Measurements from ENCODE around the gene SPARCL1.
"Not testable (repeated sequence)": the region's sequence is repeated elsewhere in the genome, so short reads cannot be mapped to it uniquely, and the experiment has no call there.

The SPARCL1 gene

DNA sequence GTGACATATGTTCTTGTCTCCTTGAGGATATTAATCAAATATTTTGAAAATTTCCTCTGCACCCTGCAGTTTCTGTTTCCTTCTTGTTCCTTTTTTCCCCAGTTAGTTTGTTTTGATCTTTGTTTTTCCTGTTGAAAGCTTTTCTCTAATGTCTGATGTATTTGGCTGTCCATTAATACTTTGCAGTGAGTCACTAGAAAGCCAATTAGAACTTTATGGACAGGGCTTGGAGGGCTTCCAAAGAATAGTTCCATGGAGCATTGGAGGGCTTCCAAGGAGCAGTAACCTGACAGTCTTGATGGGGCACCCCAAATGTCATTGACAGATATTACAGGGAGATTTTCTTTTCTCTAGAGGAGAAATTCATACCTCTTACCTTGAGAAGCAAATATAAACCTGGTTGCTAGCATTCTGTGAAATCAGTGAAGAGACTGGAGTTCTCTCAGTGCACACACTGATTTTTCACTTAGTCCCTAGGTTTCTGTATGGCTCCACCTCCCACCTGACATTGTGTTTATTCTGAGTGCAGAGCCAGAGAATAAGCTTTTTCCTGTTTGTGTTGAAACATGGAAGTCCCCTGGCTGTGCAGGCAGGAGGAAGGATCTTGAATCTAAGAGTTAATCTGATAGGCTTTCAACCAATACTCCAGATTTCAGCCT is 26.5 kb downstream of the SPARCL1 start:
- peak overlapping the region; percentile 85 for H2AFZ ChIP-seq (ENCODE audit: low read length, unreplicated experiment)
- H3K36me3 ChIP-seq (ENCODE audit: insufficient read depth, low read length), result no peaks in the 10 kb centered on the region
- H3K4me1 ChIP-seq (ENCODE audit: control insufficient read depth, insufficient read depth, low read length, unreplicated experiment), result peaks cover 38% of the 10 kb centered on the region
- no peak overlapping the region for H3K27ac ChIP-seq (ENCODE audit: low read depth, low read length)
- no peaks in the 10 kb centered on the region for H3K79me2 ChIP-seq (ENCODE audit: control insufficient read depth, insufficient read depth, low read length, unreplicated experiment)
- H3K27me3 ChIP-seq (ENCODE audit: insufficient read depth, low read length), result no peaks in the 10 kb centered on the region
- H3K4me3 ChIP-seq (ENCODE audit: low read depth, low read length), result no peak overlapping the region

DNA sequence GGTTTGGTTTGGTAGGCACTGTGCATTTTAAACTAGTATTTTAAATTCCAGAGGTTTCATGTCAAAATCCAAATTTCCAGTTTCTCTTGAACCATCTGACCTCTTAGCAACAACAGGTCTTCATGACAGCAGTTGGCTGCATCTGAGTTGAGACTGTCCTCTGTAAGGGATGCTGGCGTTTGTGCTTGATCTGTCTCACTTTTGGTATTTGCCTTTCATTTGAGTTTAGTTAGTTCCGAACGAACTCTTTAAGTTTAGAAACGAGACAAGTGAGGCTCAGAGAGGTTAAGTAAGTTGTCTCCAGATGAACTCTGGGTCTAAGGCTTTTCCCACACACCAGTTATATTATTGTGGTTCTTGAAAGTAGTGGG is 29.1 kb downstream of the SPARCL1 start:
- H3K4me3 ChIP-seq (ENCODE audit: low read depth, low read length), result no peak overlapping the region
- no peaks in the 10 kb centered on the region for H3K27me3 ChIP-seq (ENCODE audit: insufficient read depth, low read length)
- H2AFZ ChIP-seq (ENCODE audit: low read length, unreplicated experiment), result no peak overlapping the region
- H3K36me3 ChIP-seq (ENCODE audit: insufficient read depth, low read length), result no peaks in the 10 kb centered on the region
- H3K79me2 ChIP-seq (ENCODE audit: control insufficient read depth, insufficient read depth, low read length, unreplicated experiment), result no peaks in the 10 kb centered on the region
- peaks cover 24% of the 10 kb centered on the region for H3K4me1 ChIP-seq (ENCODE audit: control insufficient read depth, insufficient read depth, low read length, unreplicated experiment)
- no peak overlapping the region for H3K27ac ChIP-seq (ENCODE audit: low read depth, low read length)

DNA sequence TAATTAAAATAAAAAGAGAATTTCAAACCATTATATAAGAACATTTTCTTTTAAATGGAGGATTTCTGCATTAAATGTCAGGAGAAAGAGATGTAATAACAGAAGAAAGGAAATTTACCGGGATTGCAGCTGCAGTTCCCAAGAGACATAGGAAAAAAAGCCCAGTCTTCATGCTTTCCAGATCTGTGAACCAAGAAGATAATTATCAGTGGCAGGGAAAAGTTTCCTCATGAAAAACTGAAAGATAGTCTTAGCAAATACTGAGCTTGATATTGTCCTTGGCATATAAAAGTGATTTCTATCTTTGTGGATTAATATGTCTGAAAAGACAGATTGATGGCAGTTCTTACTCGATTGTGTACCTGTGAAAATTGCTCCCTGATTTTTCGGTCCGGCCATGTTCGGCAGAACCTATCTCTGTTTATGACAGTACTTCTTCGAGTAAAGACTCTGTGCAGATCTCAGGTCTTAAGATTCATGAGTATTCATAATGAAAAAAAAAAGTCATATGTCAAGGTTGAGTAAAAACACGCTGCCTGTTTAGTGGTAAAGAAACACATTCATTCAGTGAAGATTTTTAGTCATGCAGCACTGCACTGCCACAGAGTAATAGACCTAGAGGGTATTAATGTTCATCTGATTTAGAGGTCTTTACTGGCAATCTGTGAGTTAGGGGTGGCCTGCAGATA is 29.6 kb downstream of the SPARCL1 start:
- peaks cover 24% of the 10 kb centered on the region for H3K4me1 ChIP-seq (ENCODE audit: control insufficient read depth, insufficient read depth, low read length, unreplicated experiment)
- H3K36me3 ChIP-seq (ENCODE audit: insufficient read depth, low read length), result no peaks in the 10 kb centered on the region
- H3K79me2 ChIP-seq (ENCODE audit: control insufficient read depth, insufficient read depth, low read length, unreplicated experiment), result no peaks in the 10 kb centered on the region
- no peak overlapping the region for H3K4me3 ChIP-seq (ENCODE audit: low read depth, low read length)
- H3K27me3 ChIP-seq (ENCODE audit: insufficient read depth, low read length), result no peaks in the 10 kb centered on the region
- no peak overlapping the region for H2AFZ ChIP-seq (ENCODE audit: low read length, unreplicated experiment)
- no peak overlapping the region for H3K27ac ChIP-seq (ENCODE audit: low read depth, low read length)

DNA sequence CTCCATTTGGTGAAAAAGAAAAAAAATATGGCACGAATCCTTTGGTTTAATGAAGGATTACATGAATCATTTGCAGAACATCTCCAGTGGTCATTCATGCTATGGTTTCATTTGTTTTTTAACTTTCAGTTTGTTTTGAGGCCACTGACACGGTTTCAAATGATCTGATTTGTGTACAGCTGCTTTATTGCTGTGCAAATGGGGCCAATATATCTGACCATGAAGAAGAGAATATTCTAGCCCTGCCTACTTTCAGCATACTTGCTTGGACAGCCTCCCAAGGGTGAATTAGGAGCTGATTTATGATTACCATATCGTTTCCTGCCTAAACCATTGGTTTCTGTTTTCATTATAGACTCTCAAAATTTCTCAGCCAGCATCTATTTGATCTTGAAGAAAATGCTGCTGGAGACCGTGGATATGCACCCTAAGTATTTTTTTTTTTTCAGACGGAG is 30.7 kb downstream of the SPARCL1 start:
- no peaks in the 10 kb centered on the region for H3K27me3 ChIP-seq (ENCODE audit: insufficient read depth, low read length)
- peak overlapping the region; percentile 64 for H3K4me3 ChIP-seq (ENCODE audit: low read depth, low read length)
- peak overlapping the region; percentile 84 for H2AFZ ChIP-seq (ENCODE audit: low read length, unreplicated experiment)
- no peaks in the 10 kb centered on the region for H3K79me2 ChIP-seq (ENCODE audit: control insufficient read depth, insufficient read depth, low read length, unreplicated experiment)
- H3K4me1 ChIP-seq (ENCODE audit: control insufficient read depth, insufficient read depth, low read length, unreplicated experiment), result peaks cover 24% of the 10 kb centered on the region
- peak overlapping the region; percentile 20 for H3K27ac ChIP-seq (ENCODE audit: low read depth, low read length)
- H3K36me3 ChIP-seq (ENCODE audit: insufficient read depth, low read length), result no peaks in the 10 kb centered on the region

DNA sequence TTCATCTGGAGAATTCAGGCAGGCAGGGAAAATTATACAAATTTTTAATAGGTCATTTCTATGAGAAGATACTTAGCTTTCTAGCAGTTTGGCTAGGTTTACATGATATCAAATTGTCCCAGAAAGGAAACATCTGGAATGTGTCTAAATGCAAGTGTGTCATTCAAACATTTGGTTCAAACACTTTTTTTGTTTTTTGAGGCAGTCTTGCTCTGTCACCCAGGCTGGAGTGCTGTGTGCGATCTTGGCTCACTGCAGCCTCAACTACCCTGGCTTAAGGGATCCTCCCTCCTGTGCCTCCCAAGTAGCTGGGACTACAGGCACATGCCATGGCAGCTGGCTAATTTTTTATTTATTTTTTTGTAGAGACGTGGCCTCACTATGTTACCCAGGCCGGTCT is 31.6 kb downstream of the SPARCL1 start:
- Histone ChIP-seq H3K36me3 (ENCODE audit: insufficient read depth, low read length) (no peaks in the 10 kb centered on the region), H3K79me2 (ENCODE audit: control insufficient read depth, insufficient read depth, low read length, unreplicated experiment) (no peaks in the 10 kb centered on the region), H3K4me1 (ENCODE audit: control insufficient read depth, insufficient read depth, low read length, unreplicated experiment) (peaks cover 19% of the 10 kb centered on the region), H3K27ac (ENCODE audit: low read depth, low read length) (no peak overlapping the region), H3K27me3 (ENCODE audit: insufficient read depth, low read length) (no peaks in the 10 kb centered on the region), H2AFZ (ENCODE audit: low read length, unreplicated experiment) (peak overlapping the region; percentile 84), H3K4me3 (ENCODE audit: low read depth, low read length) (no peak overlapping the region)

DNA sequence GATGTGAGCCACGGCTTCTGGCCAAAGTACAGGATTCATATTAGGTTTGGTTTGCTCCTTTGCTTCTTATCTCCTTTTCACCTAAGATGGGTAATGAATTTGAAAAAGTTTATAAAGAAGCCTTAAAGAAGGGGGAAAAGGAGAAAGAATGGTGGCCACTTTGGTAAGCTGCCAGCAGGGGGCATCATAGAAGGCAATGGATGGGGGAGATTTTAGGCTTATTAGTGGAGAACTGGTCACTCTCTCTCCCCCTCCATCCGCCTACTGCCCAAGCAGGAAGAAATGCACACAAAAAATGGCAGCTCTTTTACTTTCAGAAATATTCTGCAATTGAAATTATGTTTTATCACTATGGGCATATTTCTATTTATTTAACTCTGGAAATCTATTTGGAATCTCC is 32.0 kb downstream of the SPARCL1 start:
- Histone ChIP-seq H3K36me3 (ENCODE audit: insufficient read depth, low read length) (no peaks in the 10 kb centered on the region), H3K27ac (ENCODE audit: low read depth, low read length) (no peak overlapping the region), H3K27me3 (ENCODE audit: insufficient read depth, low read length) (no peaks in the 10 kb centered on the region), H3K4me1 (ENCODE audit: control insufficient read depth, insufficient read depth, low read length, unreplicated experiment) (peaks cover 15% of the 10 kb centered on the region), H2AFZ (ENCODE audit: low read length, unreplicated experiment) (no peak overlapping the region), H3K4me3 (ENCODE audit: low read depth, low read length) (no peak overlapping the region), H3K79me2 (ENCODE audit: control insufficient read depth, insufficient read depth, low read length, unreplicated experiment) (no peaks in the 10 kb centered on the region)

DNA sequence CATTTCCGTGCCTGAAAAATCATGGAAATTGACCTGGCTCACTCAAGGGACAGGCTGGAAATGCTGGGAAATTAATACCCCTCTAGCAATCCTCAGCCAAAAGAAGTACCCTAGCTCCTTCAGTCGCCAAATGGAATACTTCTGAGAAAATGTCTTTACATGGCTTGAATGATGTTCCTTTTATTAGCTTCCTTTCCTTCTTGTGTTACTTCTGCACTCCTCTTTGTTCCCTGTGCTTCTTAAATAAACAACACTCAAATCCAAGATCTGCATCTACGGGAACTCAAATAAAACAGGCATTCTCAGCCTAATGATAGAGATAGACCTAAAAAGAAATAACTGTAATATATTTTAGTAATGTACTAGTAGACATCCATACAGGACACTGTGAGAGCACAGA is 36.1 kb downstream of the SPARCL1 start:
- Histone ChIP-seq H3K79me2 (ENCODE audit: control insufficient read depth, insufficient read depth, low read length, unreplicated experiment) (no peaks in the 10 kb centered on the region), H2AFZ (ENCODE audit: low read length, unreplicated experiment) (no peak overlapping the region), H3K4me3 (ENCODE audit: low read depth, low read length) (no peak overlapping the region), H3K36me3 (ENCODE audit: insufficient read depth, low read length) (no peaks in the 10 kb centered on the region), H3K27ac (ENCODE audit: low read depth, low read length) (peak overlapping the region; percentile 21; the same call in 1 of the 2 replicates), H3K27me3 (ENCODE audit: insufficient read depth, low read length) (no peaks in the 10 kb centered on the region), H3K4me1 (ENCODE audit: control insufficient read depth, insufficient read depth, low read length, unreplicated experiment) (peaks cover 5% of the 10 kb centered on the region)

DNA sequence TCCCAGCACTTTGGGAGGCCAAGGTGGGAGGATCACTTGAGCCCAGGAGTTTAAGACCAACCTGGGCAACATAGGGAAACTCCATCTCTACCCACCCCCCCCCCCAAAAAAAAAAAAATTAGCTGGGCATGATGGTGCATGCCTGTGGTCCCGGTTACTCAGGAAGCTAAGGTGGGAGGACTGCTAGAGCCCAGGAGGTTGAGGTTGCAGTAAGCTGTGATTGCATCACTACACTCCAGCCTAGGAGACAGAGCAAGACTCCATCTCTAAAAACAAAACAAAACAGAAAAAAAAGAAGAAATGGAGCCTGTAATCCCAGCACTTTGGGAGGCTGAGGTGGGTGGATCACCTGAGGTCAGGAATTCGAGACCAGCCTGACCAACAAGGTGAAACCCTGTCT is 37.3 kb downstream of the SPARCL1 start:
- H3K4me1 ChIP-seq (ENCODE audit: control insufficient read depth, insufficient read depth, low read length, unreplicated experiment); H3K36me3 ChIP-seq (ENCODE audit: insufficient read depth, low read length); H3K27ac ChIP-seq (ENCODE audit: low read depth, low read length); H3K4me3 ChIP-seq (ENCODE audit: low read depth, low read length); H3K79me2 ChIP-seq (ENCODE audit: control insufficient read depth, insufficient read depth, low read length, unreplicated experiment); H3K27me3 ChIP-seq (ENCODE audit: insufficient read depth, low read length); H2AFZ ChIP-seq (ENCODE audit: low read length, unreplicated experiment): not testable (repeated sequence)

DNA sequence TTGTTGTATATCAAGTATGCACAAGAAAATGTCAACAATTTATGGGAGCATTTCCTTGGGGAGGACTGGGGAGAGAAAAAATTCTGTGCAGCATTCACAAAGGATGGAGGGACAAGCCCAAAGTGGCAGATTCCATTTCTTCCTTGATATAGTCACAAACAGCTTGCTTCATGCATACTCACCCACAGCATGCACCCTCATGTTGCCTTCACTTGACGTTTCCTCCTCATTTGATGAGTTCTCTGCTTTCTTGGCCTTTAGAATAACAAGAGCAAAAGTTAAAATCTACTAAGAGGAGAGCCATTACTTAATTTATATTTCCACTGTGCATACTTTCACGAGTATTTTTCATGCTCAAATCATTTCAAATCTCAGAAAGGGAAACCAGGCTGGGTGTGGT is 37.7 kb downstream of the SPARCL1 start:
- Histone ChIP-seq H3K27me3 (ENCODE audit: insufficient read depth, low read length) (no peaks in the 10 kb centered on the region), H3K4me3 (ENCODE audit: low read depth, low read length) (no peak overlapping the region), H3K27ac (ENCODE audit: low read depth, low read length) (no peak overlapping the region), H3K36me3 (ENCODE audit: insufficient read depth, low read length) (no peaks in the 10 kb centered on the region), H3K79me2 (ENCODE audit: control insufficient read depth, insufficient read depth, low read length, unreplicated experiment) (no peaks in the 10 kb centered on the region), H3K4me1 (ENCODE audit: control insufficient read depth, insufficient read depth, low read length, unreplicated experiment) (no peaks in the 10 kb centered on the region), H2AFZ (ENCODE audit: low read length, unreplicated experiment) (no peak overlapping the region)

DNA sequence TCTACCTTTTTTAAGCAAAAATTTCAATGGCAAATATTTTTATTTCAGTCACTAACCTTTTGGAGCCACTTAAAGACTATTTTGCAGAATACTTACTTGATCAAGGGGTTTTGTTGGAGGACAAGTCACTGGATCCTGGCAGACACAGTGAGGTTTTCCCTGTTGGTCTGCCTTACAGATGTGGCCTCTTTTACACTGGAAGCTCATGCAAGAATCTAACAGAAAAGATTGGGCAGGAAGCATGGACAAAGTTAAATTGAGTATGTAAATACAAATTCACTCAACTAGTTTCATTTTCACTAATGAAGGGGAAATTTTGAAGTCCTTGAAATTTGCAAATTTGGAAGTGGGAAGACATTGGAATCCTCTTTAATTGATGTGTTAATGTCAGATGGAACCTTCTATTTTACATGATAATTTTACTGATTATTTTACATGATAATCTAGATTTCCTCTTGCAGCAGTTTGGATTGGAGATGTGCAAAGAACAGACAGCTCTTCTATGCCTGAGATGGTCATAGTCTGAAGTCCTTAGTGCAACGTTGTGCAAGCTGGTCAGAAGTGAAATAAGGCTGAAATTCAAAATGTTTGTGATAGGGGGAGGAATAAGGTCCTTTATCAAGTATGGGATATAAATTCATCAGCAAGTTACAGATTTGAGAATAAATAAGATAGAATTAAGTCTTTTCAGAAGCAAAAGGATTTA is 38.4 kb downstream of the SPARCL1 start:
- Histone ChIP-seq H3K4me3 (ENCODE audit: low read depth, low read length) (no peak overlapping the region), H3K27ac (ENCODE audit: low read depth, low read length) (no peak overlapping the region), H3K4me1 (ENCODE audit: control insufficient read depth, insufficient read depth, low read length, unreplicated experiment) (no peaks in the 10 kb centered on the region), H3K36me3 (ENCODE audit: insufficient read depth, low read length) (no peaks in the 10 kb centered on the region), H3K79me2 (ENCODE audit: control insufficient read depth, insufficient read depth, low read length, unreplicated experiment) (no peaks in the 10 kb centered on the region), H3K27me3 (ENCODE audit: insufficient read depth, low read length) (no peaks in the 10 kb centered on the region), H2AFZ (ENCODE audit: low read length, unreplicated experiment) (no peak overlapping the region)

DNA sequence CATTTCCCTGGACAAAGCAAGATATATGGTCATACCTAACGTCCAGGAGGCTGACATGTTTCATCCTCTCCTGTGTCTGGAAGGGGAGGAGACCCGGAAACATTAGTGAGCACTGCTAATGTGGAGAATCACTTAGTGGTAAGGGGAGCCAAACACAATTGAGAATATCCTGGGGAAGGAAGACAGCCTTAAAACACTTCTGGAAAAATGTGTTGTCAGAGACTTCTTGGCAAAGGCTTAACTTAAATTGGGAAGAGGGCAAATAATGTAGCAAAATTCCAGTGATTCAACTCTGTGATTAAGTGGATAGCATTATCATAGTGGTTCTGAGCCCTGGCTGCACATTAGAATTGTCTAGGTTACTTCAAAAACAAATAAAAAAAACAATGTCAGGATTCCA is 39.5 kb downstream of the SPARCL1 start:
- Histone ChIP-seq H3K79me2 (ENCODE audit: control insufficient read depth, insufficient read depth, low read length, unreplicated experiment) (no peaks in the 10 kb centered on the region), H3K27me3 (ENCODE audit: insufficient read depth, low read length) (no peaks in the 10 kb centered on the region), H2AFZ (ENCODE audit: low read length, unreplicated experiment) (no peak overlapping the region), H3K4me1 (ENCODE audit: control insufficient read depth, insufficient read depth, low read length, unreplicated experiment) (no peaks in the 10 kb centered on the region), H3K36me3 (ENCODE audit: insufficient read depth, low read length) (no peaks in the 10 kb centered on the region), H3K4me3 (ENCODE audit: low read depth, low read length) (no peak overlapping the region), H3K27ac (ENCODE audit: low read depth, low read length) (no peak overlapping the region)
